ENCODE data around the gene ADAMTSL1. TPM values are rescaled to one million over a fixed set of nuclear protein-coding genes. Genes with fewer than 3 reads are reported as not detected.

Gene ADAMTSL1
- total and polyA plus RNA-seq, 5 donors from 2014 or later = not detected

DNA sequence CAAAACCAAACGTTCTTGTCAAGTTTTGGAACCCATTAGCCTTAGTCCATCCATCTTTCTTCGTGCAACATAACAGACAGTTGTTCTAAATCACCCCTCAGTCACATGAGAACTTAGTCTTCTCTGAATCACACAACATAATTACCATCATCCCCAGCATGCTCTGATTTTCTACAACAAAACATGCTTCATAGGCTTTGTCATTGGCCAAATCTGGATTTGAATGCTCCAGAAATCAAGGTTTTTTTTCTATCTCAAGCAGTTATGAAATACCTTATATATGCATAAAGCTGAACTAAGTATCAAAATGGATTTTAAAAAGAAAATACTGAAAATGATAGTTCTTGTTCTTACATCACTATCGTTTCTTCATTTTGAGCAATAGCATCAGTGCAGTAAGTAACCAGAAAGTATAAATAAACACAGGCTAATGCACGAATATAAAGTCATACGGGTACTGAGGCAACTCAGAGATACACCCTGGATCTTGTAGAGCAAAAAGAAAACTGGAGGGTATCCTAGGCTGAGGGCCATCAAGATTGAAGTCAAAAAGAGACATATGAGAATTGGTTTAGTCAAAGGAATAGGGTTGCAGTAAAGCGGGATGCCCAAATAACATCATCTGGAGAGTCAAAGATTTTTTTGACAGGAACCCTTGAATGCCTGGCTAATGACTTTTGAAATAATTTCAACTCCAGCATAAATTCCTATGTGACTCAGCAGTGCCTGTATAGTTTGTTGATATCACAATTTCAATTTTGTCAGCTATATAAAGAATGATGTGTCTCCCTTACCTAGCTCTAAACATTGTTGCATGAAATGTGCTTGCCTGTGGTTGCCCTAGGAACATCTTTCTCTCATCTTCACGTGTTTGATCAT, 164.7 kb downstream of the ADAMTSL1 start:
- Histone ChIP-seq H3K27ac (ENCODE audit: insufficient read depth, low read length, poor library complexity, severe bottlenecking) (no peak overlapping the region), H3K9me3 (ENCODE audit: control insufficient read depth in 2 of 2, low read length in 2 of 2) (no peaks in the 10 kb centered on the region), H3K4me1 (ENCODE audit: control insufficient read depth, insufficient read depth, low read length, poor library complexity, severe bottlenecking) (no peaks in the 10 kb centered on the region), H3K27me3 (ENCODE audit: control insufficient read depth, insufficient read depth, low read length) (no peaks in the 10 kb centered on the region), H3K36me3 (ENCODE audit: control insufficient read depth, insufficient read depth, low read length) (no peaks in the 10 kb centered on the region), H3K4me3 (ENCODE audit: low read depth, low read length) (no peak overlapping the region)
- Mint-ChIP-seq H3K9me3 (peaks cover 0 to 3% (median 0%) of the 10 kb centered on the region in 7 donors), H3K36me3 (no peaks in the 10 kb centered on the region), H3K27me3 (no peaks in the 10 kb centered on the region), H3K4me3 (no peak overlapping the region), H3K4me1 (no peaks in the 10 kb centered on the region), H3K27ac (no peak overlapping the region)
- ATAC-seq (ENCODE audit: low read depth in 2 of 2) (no peak), DNase-seq (no peak)

DNA sequence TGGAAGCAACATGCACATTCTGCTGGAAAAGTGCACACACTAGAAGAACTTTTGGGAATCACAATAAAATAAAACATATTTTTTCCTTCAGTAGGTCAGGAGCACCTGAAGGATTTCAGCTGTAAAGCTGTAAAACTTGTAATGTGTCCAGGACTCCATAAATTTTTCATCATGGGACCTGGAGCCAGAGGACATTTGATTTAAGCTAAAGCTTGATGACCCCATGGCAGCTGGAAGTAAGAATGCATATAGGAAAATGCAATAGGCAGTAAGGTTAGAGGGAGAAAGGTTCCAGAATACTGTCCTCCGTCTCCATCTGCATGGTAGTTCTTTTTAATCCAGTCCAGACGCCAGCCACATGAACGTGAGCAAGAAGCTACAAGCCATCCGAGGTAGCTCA, 166.0 kb downstream of the ADAMTSL1 start:
- Histone ChIP-seq H3K4me1 (ENCODE audit: control insufficient read depth, insufficient read depth, low read length, poor library complexity, severe bottlenecking) (no peaks in the 10 kb centered on the region), H3K36me3 (ENCODE audit: control insufficient read depth, insufficient read depth, low read length) (no peaks in the 10 kb centered on the region), H3K9me3 (ENCODE audit: control insufficient read depth in 2 of 2, low read length in 2 of 2) (no peaks in the 10 kb centered on the region), H3K27me3 (ENCODE audit: control insufficient read depth, insufficient read depth, low read length) (no peaks in the 10 kb centered on the region), H3K27ac (ENCODE audit: insufficient read depth, low read length, poor library complexity, severe bottlenecking) (no peak overlapping the region), H3K4me3 (ENCODE audit: low read depth, low read length) (no peak overlapping the region)
- ATAC-seq (ENCODE audit: low read depth in 2 of 2) (no peak), DNase-seq (no peak)
- Mint-ChIP-seq H3K27me3 (no peaks in the 10 kb centered on the region), H3K4me1 (no peaks in the 10 kb centered on the region), H3K36me3 (no peaks in the 10 kb centered on the region), H3K4me3 (no peak overlapping the region), H3K27ac (no peak overlapping the region), H3K9me3 (peaks cover 0 to 1% (median 0%) of the 10 kb centered on the region in 7 donors)

DNA sequence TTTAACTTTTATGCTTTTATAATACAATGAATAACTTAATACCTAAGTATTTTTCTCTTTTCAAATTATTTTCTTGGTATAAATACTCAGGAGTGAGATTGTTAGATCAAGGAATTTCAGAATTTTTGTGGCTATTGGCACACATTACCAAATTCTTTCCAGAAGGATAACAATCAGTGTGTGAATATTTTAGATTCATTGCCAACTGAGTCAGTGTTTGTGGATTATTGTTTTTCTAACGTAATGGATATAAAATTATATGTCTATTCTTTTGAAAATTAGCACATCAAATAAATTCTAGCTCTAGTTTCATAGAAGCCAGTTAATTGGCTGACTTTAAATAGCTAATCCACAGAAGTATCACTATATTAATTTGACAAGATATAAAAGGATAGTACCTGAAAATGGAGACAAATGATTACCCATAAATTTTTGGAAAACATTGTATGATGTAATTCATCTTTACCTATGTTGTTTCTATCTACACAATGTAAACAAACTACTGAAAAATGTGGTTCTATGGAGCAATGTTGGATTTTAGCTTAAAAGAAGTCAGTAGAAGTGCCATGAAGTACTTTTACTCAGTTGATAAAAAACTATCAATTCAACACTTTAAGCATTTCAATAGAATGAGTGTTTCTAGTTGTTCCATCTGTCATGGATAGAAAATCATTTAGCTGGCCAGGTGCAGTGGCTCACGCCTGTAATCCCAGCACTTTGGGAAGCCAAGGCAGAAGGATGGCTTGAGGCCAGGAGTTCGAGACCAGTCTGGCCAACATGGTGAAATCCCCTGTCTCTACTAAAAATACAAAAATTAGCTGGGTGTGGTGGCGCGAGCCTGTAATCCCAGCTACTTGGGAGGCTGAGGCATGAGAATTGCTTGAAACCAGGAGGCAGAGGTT, 185.1 kb downstream of the ADAMTSL1 start:
- no peak overlapping the region for H3K4me3 ChIP-seq (ENCODE audit: low read depth, low read length)
- no peaks in the 10 kb centered on the region for H3K9me3 ChIP-seq (ENCODE audit: control insufficient read depth in 2 of 2, low read length in 2 of 2)
- Mint-ChIP-seq H3K4me1 (no peaks in the 10 kb centered on the region), H3K27ac (no peak overlapping the region), H3K4me3 (no peak overlapping the region), H3K27me3 (no peaks in the 10 kb centered on the region), H3K9me3 (peaks cover 0 to 2% (median 0%) of the 10 kb centered on the region in 7 donors), H3K36me3 (no peaks in the 10 kb centered on the region)
- H3K36me3 ChIP-seq (ENCODE audit: control insufficient read depth, insufficient read depth, low read length) = no peaks in the 10 kb centered on the region
- DNase-seq = no peak
- H3K27ac ChIP-seq (ENCODE audit: insufficient read depth, low read length, poor library complexity, severe bottlenecking) = no peak overlapping the region
- no peaks in the 10 kb centered on the region for H3K4me1 ChIP-seq (ENCODE audit: control insufficient read depth, insufficient read depth, low read length, poor library complexity, severe bottlenecking)
- ATAC-seq (ENCODE audit: low read depth in 2 of 2) = no peak
- H3K27me3 ChIP-seq (ENCODE audit: control insufficient read depth, insufficient read depth, low read length) = peaks cover 2% of the 10 kb centered on the region

DNA sequence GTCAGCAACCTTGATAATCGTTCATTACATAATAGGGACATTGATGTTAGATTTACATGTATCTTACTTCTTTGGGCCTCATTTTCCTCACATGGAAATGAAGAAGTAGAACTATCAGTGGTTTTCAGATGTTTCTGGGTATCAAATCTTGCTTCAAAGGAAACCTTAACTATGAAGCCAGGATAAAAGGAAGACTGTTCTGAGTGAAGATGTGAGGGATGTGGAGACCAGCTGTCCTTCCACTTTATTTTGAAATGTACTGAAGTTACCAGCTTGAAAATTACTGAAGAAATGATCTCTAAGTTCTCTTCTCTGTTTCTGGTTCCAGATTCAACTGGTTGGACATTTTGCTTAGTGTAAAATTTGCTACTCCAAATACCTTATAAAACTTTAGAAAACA, 186.0 kb downstream of the ADAMTSL1 start:
- Mint-ChIP-seq H3K4me1 (no peaks in the 10 kb centered on the region), H3K4me3 (no peak overlapping the region), H3K9me3 (peaks cover 0 to 2% (median 0%) of the 10 kb centered on the region in 7 donors), H3K27ac (no peak overlapping the region), H3K36me3 (no peaks in the 10 kb centered on the region), H3K27me3 (no peaks in the 10 kb centered on the region)
- Histone ChIP-seq H3K9me3 (ENCODE audit: control insufficient read depth in 2 of 2, low read length in 2 of 2) (no peaks in the 10 kb centered on the region), H3K36me3 (ENCODE audit: control insufficient read depth, insufficient read depth, low read length) (no peaks in the 10 kb centered on the region), H3K27ac (ENCODE audit: insufficient read depth, low read length, poor library complexity, severe bottlenecking) (no peak overlapping the region), H3K4me3 (ENCODE audit: low read depth, low read length) (no peak overlapping the region), H3K4me1 (ENCODE audit: control insufficient read depth, insufficient read depth, low read length, poor library complexity, severe bottlenecking) (no peaks in the 10 kb centered on the region), H3K27me3 (ENCODE audit: control insufficient read depth, insufficient read depth, low read length) (peaks cover 2% of the 10 kb centered on the region)
- DNase-seq (no peak), ATAC-seq (ENCODE audit: low read depth in 2 of 2) (no peak)

DNA sequence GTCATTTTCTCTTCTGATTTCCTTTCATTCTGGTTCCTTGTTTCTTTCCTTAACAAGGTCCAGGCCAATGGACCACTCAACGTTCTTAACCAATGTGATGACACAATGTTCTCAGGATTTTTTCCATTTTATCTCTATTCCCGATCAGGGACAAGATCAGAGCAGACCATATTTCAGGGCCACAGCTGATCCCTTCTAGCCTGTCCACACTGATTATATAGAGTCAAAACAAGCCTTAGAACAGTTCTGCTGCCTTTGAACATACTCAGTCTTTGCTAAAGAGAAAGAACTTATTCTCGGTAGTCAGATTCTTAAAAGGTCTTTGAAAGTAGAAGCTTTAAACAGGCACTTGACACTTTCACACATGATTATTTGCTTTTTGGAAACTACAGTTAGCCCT, 188.4 kb downstream of the ADAMTSL1 start:
- no peaks in the 10 kb centered on the region for H3K27me3 Mint-ChIP-seq
- H3K27ac Mint-ChIP-seq = no peak overlapping the region

DNA sequence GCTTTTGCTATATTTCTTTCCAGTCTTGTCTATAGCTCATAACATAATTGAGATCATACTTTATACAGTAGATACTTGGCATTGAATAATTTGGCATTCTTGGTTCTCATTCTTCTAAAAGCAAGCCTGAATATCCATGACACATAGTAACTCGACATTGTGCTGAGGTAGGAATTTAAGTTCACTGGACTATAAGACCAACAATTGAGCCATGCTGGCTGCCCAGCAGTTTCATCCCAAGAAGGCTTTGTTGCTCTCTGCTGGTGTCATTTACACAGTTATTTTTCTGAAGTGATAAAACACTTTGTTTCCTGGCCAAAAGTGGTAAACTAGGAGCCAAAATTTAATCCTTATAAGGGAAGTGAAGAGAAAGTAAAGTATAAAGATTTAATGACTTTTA, 192.0 kb downstream of the ADAMTSL1 start:
- Mint-ChIP-seq H3K4me3 (no peak overlapping the region), H3K4me1 (no peaks in the 10 kb centered on the region), H3K9me3 (peaks cover 0 to 2% (median 0%) of the 10 kb centered on the region in 7 donors), H3K36me3 (no peaks in the 10 kb centered on the region), H3K27ac (no peak overlapping the region), H3K27me3 (no peaks in the 10 kb centered on the region)
- DNase-seq (no peak), ATAC-seq (ENCODE audit: low read depth in 2 of 2) (no peak)
- Histone ChIP-seq H3K27me3 (ENCODE audit: control insufficient read depth, insufficient read depth, low read length) (no peaks in the 10 kb centered on the region), H3K36me3 (ENCODE audit: control insufficient read depth, insufficient read depth, low read length) (no peaks in the 10 kb centered on the region), H3K4me3 (ENCODE audit: low read depth, low read length) (no peak overlapping the region), H3K4me1 (ENCODE audit: control insufficient read depth, insufficient read depth, low read length, poor library complexity, severe bottlenecking) (no peaks in the 10 kb centered on the region), H3K9me3 (ENCODE audit: control insufficient read depth in 2 of 2, low read length in 2 of 2) (no peaks in the 10 kb centered on the region), H3K27ac (ENCODE audit: insufficient read depth, low read length, poor library complexity, severe bottlenecking) (no peak overlapping the region)

More for the DNA sequence above, 188.4 kb downstream of the ADAMTSL1 start:
- peaks cover 2% of the 10 kb centered on the region for H3K27me3 ChIP-seq (ENCODE audit: control insufficient read depth, insufficient read depth, low read length)
- H3K36me3 ChIP-seq (ENCODE audit: control insufficient read depth, insufficient read depth, low read length) = no peaks in the 10 kb centered on the region
- DNase-seq (no peak), ATAC-seq (ENCODE audit: low read depth in 2 of 2) (no peak)
- Mint-ChIP-seq H3K4me3 (no peak overlapping the region), H3K36me3 (no peaks in the 10 kb centered on the region), H3K9me3 (peaks cover 0 to 4% (median 0%) of the 10 kb centered on the region in 7 donors), H3K4me1 (no peaks in the 10 kb centered on the region)
- H3K4me1 ChIP-seq (ENCODE audit: control insufficient read depth, insufficient read depth, low read length, poor library complexity, severe bottlenecking) = no peaks in the 10 kb centered on the region
- H3K4me3 ChIP-seq (ENCODE audit: low read depth, low read length) = no peak overlapping the region
- H3K9me3 ChIP-seq (ENCODE audit: control insufficient read depth in 2 of 2, low read length in 2 of 2) = no peaks in the 10 kb centered on the region
- no peak overlapping the region for H3K27ac ChIP-seq (ENCODE audit: insufficient read depth, low read length, poor library complexity, severe bottlenecking)

DNA sequence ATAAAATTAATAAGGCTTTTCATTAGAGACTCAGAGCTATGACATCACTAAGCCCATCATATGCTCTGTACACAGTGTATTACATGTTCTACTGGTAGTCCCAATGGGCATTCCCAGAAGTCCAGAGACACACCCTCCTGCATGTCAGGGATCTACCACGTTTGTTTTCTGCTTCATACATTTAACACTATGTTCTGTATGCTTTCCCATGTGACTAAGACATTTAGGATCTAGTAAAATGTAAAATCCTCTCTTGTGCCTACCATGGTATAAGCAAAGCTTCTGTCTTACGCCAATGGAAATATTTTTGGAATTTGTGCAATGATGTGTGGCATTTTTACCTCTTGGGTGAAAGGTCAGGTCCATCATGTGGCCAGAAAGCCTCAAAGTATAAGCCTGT, 192.4 kb downstream of the ADAMTSL1 start:
- Mint-ChIP-seq H3K4me1 (no peaks in the 10 kb centered on the region), H3K27ac (no peak overlapping the region), H3K27me3 (no peaks in the 10 kb centered on the region), H3K4me3 (no peak overlapping the region), H3K9me3 (peaks cover 0 to 2% (median 0%) of the 10 kb centered on the region in 7 donors), H3K36me3 (no peaks in the 10 kb centered on the region)
- Histone ChIP-seq H3K36me3 (ENCODE audit: control insufficient read depth, insufficient read depth, low read length) (no peaks in the 10 kb centered on the region), H3K27ac (ENCODE audit: insufficient read depth, low read length, poor library complexity, severe bottlenecking) (no peak overlapping the region), H3K4me1 (ENCODE audit: control insufficient read depth, insufficient read depth, low read length, poor library complexity, severe bottlenecking) (no peaks in the 10 kb centered on the region), H3K4me3 (ENCODE audit: low read depth, low read length) (no peak overlapping the region), H3K27me3 (ENCODE audit: control insufficient read depth, insufficient read depth, low read length) (no peaks in the 10 kb centered on the region), H3K9me3 (ENCODE audit: control insufficient read depth in 2 of 2, low read length in 2 of 2) (no peaks in the 10 kb centered on the region)
- ATAC-seq (ENCODE audit: low read depth in 2 of 2) = no peak
- no peak for DNase-seq
